H9 (cell line): ENCODE data around the gene AVEN. TPM values are rescaled to one million over a fixed set of nuclear protein-coding genes. Genes with fewer than 3 reads are reported as not detected.

Experiments
- DNase-seq: peaks from one replicate; pipeline ENCODE4 v3.0.0-alpha.2; 2017
- H2AFZ ChIP-seq: one replicate; pipeline ENCODE4 v1.6.1; 2013; ENCODE audit warnings: mild to moderate bottlenecking, low read length, control low read depth, moderate library complexity
- H2AK5ac ChIP-seq: 2 replicates; pipeline ENCODE4 v1.6.1; 2013; ENCODE audit warnings: low read length, control low read depth, mixed read lengths; ENCODE audit not compliant: insufficient read length
- H2BK120ac ChIP-seq: one replicate; pipeline ENCODE4 v1.6.1; 2013; ENCODE audit warnings: low read depth, mild to moderate bottlenecking, low read length, control low read depth, inconsistent platforms; ENCODE audit not compliant: poor library complexity, severe bottlenecking
- H2BK12ac ChIP-seq: 2 replicates; pipeline ENCODE4 v1.6.1; 2013; ENCODE audit warnings: low read length, control low read depth, mixed read lengths, low read depth; ENCODE audit not compliant: insufficient read length
- H2BK15ac ChIP-seq: 2 replicates; pipeline ENCODE4 v1.6.1; 2013; ENCODE audit warnings: low read depth, low read length, control low read depth
- H2BK20ac ChIP-seq: one replicate; pipeline ENCODE4 v1.6.1; 2013; ENCODE audit warnings: low read depth, mild to moderate bottlenecking, low read length, control low read depth, inconsistent platforms; ENCODE audit not compliant: poor library complexity, severe bottlenecking
- H2BK5ac ChIP-seq: 2 replicates; pipeline ENCODE4 v1.6.1; 2013; ENCODE audit warnings: low read length, control low read depth, mixed read lengths; ENCODE audit not compliant: insufficient read length
- H3K14ac ChIP-seq: 2 replicates; pipeline ENCODE4 v1.6.1; 2013; ENCODE audit warnings: low read length, control low read depth; ENCODE audit not compliant: insufficient read depth
- H3K18ac ChIP-seq: 2 replicates; pipeline ENCODE4 v1.6.1; 2013; ENCODE audit warnings: low read depth, mild to moderate bottlenecking, mixed read lengths, low read length, control low read depth; ENCODE audit not compliant: insufficient read length
- H3K23ac ChIP-seq: 2 replicates; pipeline ENCODE4 v1.6.1; 2013; ENCODE audit warnings: low read length, control low read depth, mixed read lengths, low read depth; ENCODE audit not compliant: insufficient read length
- H3K23me2 ChIP-seq: 2 replicates; pipeline ENCODE4 v1.6.1; 2013; ENCODE audit warnings: low read depth, mild to moderate bottlenecking, mixed read lengths, low read length, control low read depth; ENCODE audit not compliant: insufficient read length, poor library complexity, severe bottlenecking
- H3K27ac ChIP-seq: 2 replicates; pipeline ENCODE4 v1.5.1; 2013; ENCODE audit warnings: low read length, control low read depth, mixed read lengths, low read depth; ENCODE audit not compliant: insufficient read length
- H3K27me3 ChIP-seq: 2 replicates; pipeline ENCODE4 v1.6.1; 2013; ENCODE audit warnings: low read length, control low read depth, inconsistent platforms; ENCODE audit not compliant: insufficient read depth
- H3K4ac ChIP-seq: 2 replicates; pipeline ENCODE4 v1.6.1; 2013; ENCODE audit warnings: low read depth, mild to moderate bottlenecking, control low read depth, inconsistent platforms, low read length, moderate library complexity
- H3K4me1 ChIP-seq: 2 replicates; pipeline ENCODE4 v1.6.1; 2013; ENCODE audit warnings: low read length, control low read depth, inconsistent platforms; ENCODE audit not compliant: insufficient read depth
- H3K4me2 ChIP-seq: 2 replicates; pipeline ENCODE4 v1.6.1; 2013; ENCODE audit warnings: low read length, control low read depth, mixed read lengths; ENCODE audit not compliant: insufficient read length, insufficient read depth
- H3K56ac ChIP-seq: 2 replicates; pipeline ENCODE4 v1.6.1; 2013; ENCODE audit warnings: low read depth, mild to moderate bottlenecking, mixed read lengths, low read length, control low read depth; ENCODE audit not compliant: insufficient read length
- H3K79me1 ChIP-seq: 2 replicates; pipeline ENCODE4 v1.6.1; 2013; ENCODE audit warnings: low read depth, mild to moderate bottlenecking, moderate library complexity, low read length, control low read depth, inconsistent platforms; ENCODE audit not compliant: insufficient read depth, poor library complexity, severe bottlenecking
- H3K79me2 ChIP-seq: 2 replicates; pipeline ENCODE4 v1.6.1; 2013; ENCODE audit warnings: low read length, control low read depth, inconsistent platforms; ENCODE audit not compliant: insufficient read depth
- H3K9ac ChIP-seq: 2 replicates; pipeline ENCODE4 v1.6.1; 2013; ENCODE audit warnings: low read length, control low read depth, mixed read lengths; ENCODE audit not compliant: insufficient read length; ENCODE audit errors: extremely low read depth
- H3K9me3 ChIP-seq: one replicate; pipeline ENCODE4 v1.6.1; 2013; ENCODE audit warnings: low read depth, low read length, inconsistent platforms; ENCODE audit not compliant: control insufficient read depth
- H3T11ph ChIP-seq: one replicate; pipeline ENCODE4 v1.6.1; 2013; ENCODE audit warnings: mild to moderate bottlenecking, low read length, control low read depth, inconsistent platforms
- H4K20me1 ChIP-seq: one replicate; pipeline ENCODE4 v1.6.1; 2013; ENCODE audit not compliant: control insufficient read depth, insufficient read length, insufficient read depth
- H4K5ac ChIP-seq: 2 replicates; pipeline ENCODE4 v1.6.1; 2013; ENCODE audit warnings: low read depth, mild to moderate bottlenecking, mixed read lengths, low read length, control low read depth; ENCODE audit not compliant: insufficient read length
- H4K8ac ChIP-seq: replicated peaks from 2 replicates; pipeline ENCODE4 v1.6.1; 2013; ENCODE audit warnings: low read length, control low read depth, mixed read lengths, low read depth; ENCODE audit not compliant: insufficient read length
- H4K91ac ChIP-seq: 2 replicates; pipeline ENCODE4 v1.6.1; 2013; ENCODE audit warnings: low read depth, mild to moderate bottlenecking, moderate library complexity, mixed read lengths, low read length, control low read depth; ENCODE audit not compliant: insufficient read length
- H3K27ac Mint-ChIP-seq, 3 experiments: 2 replicates in 2 of 3; 3 replicates in 1 of 3; pipeline ENCODE4 v1.8.0; 2020 to 2021; ENCODE audit warnings: mixed read lengths in 3 of 3, mild to moderate bottlenecking in 1 of 3, moderate library complexity in 1 of 3
- H3K27me3 Mint-ChIP-seq: 2 replicates; pipeline ENCODE4 v1.8.0; 2021; ENCODE audit warnings: low read depth, mild to moderate bottlenecking, moderate library complexity, mixed read lengths
- H3K36me3 Mint-ChIP-seq, 3 experiments: 2 replicates in 2 of 3; 3 replicates in 1 of 3; pipeline ENCODE4 v1.8.0; 2020 to 2021; ENCODE audit warnings: low read depth in 3 of 3, mixed read lengths in 3 of 3; ENCODE audit not compliant: insufficient read depth in 1 of 3
- H3K4me1 Mint-ChIP-seq, 2 experiments: 2 replicates each; pipeline ENCODE4 v1.8.0; 2020; ENCODE audit warnings: mixed read lengths in 2 of 2
- H3K4me3 Mint-ChIP-seq, 2 experiments: 2 replicates in 1 of 2; 3 replicates in 1 of 2; pipeline ENCODE4 v1.8.0; 2020 to 2021; ENCODE audit warnings: mild to moderate bottlenecking in 2 of 2, mixed read lengths in 2 of 2, moderate library complexity in 1 of 2
- H3K9me3 Mint-ChIP-seq, 2 experiments: 2 replicates in 1 of 2; 3 replicates in 1 of 2; pipeline ENCODE4 v1.8.0; 2020; ENCODE audit warnings: mild to moderate bottlenecking in 2 of 2, mixed read lengths in 2 of 2, moderate library complexity in 1 of 2
- CTCF ChIP-seq: fragments of 200-600 bp; sonication (generic); conservative IDR thresholded peaks from 3 replicates; pipeline ENCODE4 v1.8.0; 2021; ENCODE audit warnings: antibody characterized with exemption, mild to moderate bottlenecking
- WGBS: extraction: QIAGEN DNeasy Blood & Tissue Kit; methylation state at CpG from one replicate; pipeline ENCODE4 v1.1.7; 2013; ENCODE audit warnings: missing lambda C conversion rate, low lambda C conversion rate, mixed read lengths; ENCODE audit not compliant: insufficient read length; ENCODE audit errors: extremely low coverage; 5-methylcytosine and 5-hydroxymethylcytosine counted together
- total RNA-seq: library from RNA; stranded (reverse); gene quantifications from 2 replicates; pipeline ENCODE4 v1.2.1, GENCODE V29; 2021

Gene AVEN
- total RNA-seq, 1 experiment from 2014 or later, result 16.1 TPM

DNA sequence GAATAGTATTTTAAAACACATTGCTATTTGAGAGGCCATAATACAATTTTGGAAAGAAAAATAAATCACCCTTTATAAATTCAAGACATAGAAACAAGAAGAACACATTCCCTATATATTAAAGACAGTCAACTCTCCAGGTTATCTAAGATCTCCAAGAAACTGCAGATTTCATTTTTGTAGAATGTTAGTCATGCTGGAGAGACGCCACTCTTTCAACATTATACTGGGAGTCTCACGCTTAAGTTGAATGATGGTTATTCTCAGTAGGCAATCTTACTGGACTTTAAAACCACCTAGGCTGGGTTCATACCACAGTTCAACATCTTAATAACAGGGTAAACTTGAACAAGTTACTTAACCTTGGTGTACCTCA lies 74.4 kb downstream of the AVEN start:
- no peak overlapping the region for H3K27ac ChIP-seq
- Mint-ChIP-seq H3K9me3 (no peaks in the 10 kb centered on the region), H3K4me3 (no peak overlapping the region), H3K4me1 (peaks cover 0 to 9% of the 10 kb centered on the region in 2 experiments; a peak in 2 of 4 replicates), H3K36me3 (no peaks in the 10 kb centered on the region), H3K27ac (no peak overlapping the region), H3K27me3 (no peaks in the 10 kb centered on the region)
- H4K5ac ChIP-seq, result no peak overlapping the region
- no peak for DNase-seq
- H2BK20ac ChIP-seq, result no peak overlapping the region
- H4K91ac ChIP-seq, result no peak overlapping the region
- H3K79me2 ChIP-seq, result no peaks in the 10 kb centered on the region
- no peaks in the 10 kb centered on the region for H3K23me2 ChIP-seq
- WGBS, result no CpG with 5 or more reads among the region's 2 CpGs
- H2BK15ac ChIP-seq, result no peak overlapping the region
- H4K20me1 ChIP-seq, result no peaks in the 10 kb centered on the region
- no peaks in the 10 kb centered on the region for H3K27me3 ChIP-seq
- H3K9me3 ChIP-seq, result no peaks in the 10 kb centered on the region
- no peak overlapping the region for H3K4me2 ChIP-seq
- TF ChIP-seq CTCF, result no peak
- H3K9ac ChIP-seq, result no peak overlapping the region
- H2AFZ ChIP-seq, result no peak overlapping the region
- no peak overlapping the region for H4K8ac ChIP-seq
- H3K4me1 ChIP-seq, result no peaks in the 10 kb centered on the region
- H2AK5ac ChIP-seq, result no peak overlapping the region
- no peak overlapping the region for H3K56ac ChIP-seq
- no peak overlapping the region for H3K4ac ChIP-seq
- no peak overlapping the region for H2BK120ac ChIP-seq
- H3T11ph ChIP-seq, result no peak overlapping the region
- no peak overlapping the region for H3K14ac ChIP-seq
- no peak overlapping the region for H2BK5ac ChIP-seq
- H3K23ac ChIP-seq, result no peak overlapping the region
- H3K18ac ChIP-seq, result no peak overlapping the region
- H3K79me1 ChIP-seq, result no peaks in the 10 kb centered on the region
- no peak overlapping the region for H2BK12ac ChIP-seq
